Kidney (tissue), 14 donors: ENCODE results near the gene SLX4. TPM values are rescaled to one million over a fixed set of nuclear protein-coding genes. Genes with fewer than 3 reads are reported as not detected.

Experiments used
- DNase-seq, 5 donors: peaks; one replicate each; pipeline ENCODE4 v3.0.0-alpha.2; 2013 to 2020
- FAIRE-seq: peaks from 2 replicates; lab custom pipeline; 2012; peaks lifted over from hg19 to GRCh38; lab: Jason Lieb, UNC
- H3K27ac ChIP-seq, 2 donors: one replicate each; pipeline ENCODE4 v1.7.0; 2013; ENCODE audit warnings: low read depth in 2 of 2, low read length in 2 of 2, inconsistent platforms in 1 of 2
- H3K27me3 ChIP-seq: one replicate; pipeline ENCODE4 v1.7.1; 2013; ENCODE audit warnings: low read length, inconsistent platforms; ENCODE audit not compliant: control insufficient read depth, insufficient read depth
- H3K36me3 ChIP-seq, 3 donors: one replicate each; pipeline versions ENCODE4 v1.7.0 to v1.7.1; 2013; ENCODE audit warnings: low read length in 3 of 3, control low read depth in 1 of 3, inconsistent platforms in 1 of 3; ENCODE audit not compliant: insufficient read depth in 3 of 3, control insufficient read depth in 2 of 3
- H3K4me1 ChIP-seq, 3 donors: one replicate each; pipeline versions ENCODE4 v1.7.0 to v1.7.1; 2013; ENCODE audit warnings: low read length in 3 of 3, inconsistent platforms in 1 of 3, low read depth in 1 of 3; ENCODE audit not compliant: control insufficient read depth in 2 of 3, insufficient read depth in 2 of 3
- H3K4me3 ChIP-seq, 3 donors: one replicate each; pipeline versions ENCODE4 v1.7.0 to v1.8.1; 2013; ENCODE audit warnings: low read length in 3 of 3, control low read depth in 1 of 3, inconsistent platforms in 1 of 3
- H3K9ac ChIP-seq, 3 donors: one replicate each; pipeline versions ENCODE4 v1.7.0 to v1.7.1; 2013; ENCODE audit warnings: low read length in 3 of 3, control low read depth in 1 of 3, inconsistent platforms in 1 of 3
- H3K9me3 ChIP-seq, 3 donors: one replicate each; pipeline versions ENCODE4 v1.7.0 to v1.7.1; 2013; ENCODE audit warnings: low read length in 3 of 3, control low read depth in 1 of 3, inconsistent platforms in 1 of 3; ENCODE audit not compliant: control insufficient read depth in 2 of 3, insufficient read depth in 1 of 3
- CTCF ChIP-seq: IDR thresholded peaks from 3 replicates; pipeline ENCODE4 v1.5.1; 2012; ENCODE audit warnings: mild to moderate bottlenecking, moderate library complexity, borderline replicate concordance; ENCODE audit not compliant: insufficient read depth; ENCODE audit errors: extremely low read depth
- intact Hi-C: fragments of 100-400 bp; cut with DNase I; formaldehyde crosslinking; loops from one replicate; pipeline ENCODE4 v1.11.1; 2022
- polyA plus RNA-seq: library from polyadenylated mRNA; stranded (reverse); fragments of 350-450 nt; fragmentation: Illumina TruSeq; extraction: RNeasy Lipid Tissue Mini Kit (QIAGEN cat#74804); gene quantifications from one replicate; pipeline ENCODE4 v1.2.3, GENCODE V29; 2014; ENCODE audit warnings: low read depth, low replicate concordance; ENCODE audit not compliant: insufficient read depth
- total RNA-seq: library from RNA; stranded (reverse); fragmentation: NEBNext Ultra II Directional; extraction: Animal tissue kit (Norgen Biotek cat#: 25700); gene quantifications from one replicate; pipeline ENCODE4 v1.2.1, GENCODE V29; 2021
- donor health status: control.
- donor health status: control.
- donor health status: control.
- donor health status: control.
- donor health status: control.
- donor health status: DM: yes; HTN: yes; CAD: no.
- donor health status: Normal renal cell carcinoma (clear cell type).

The SLX4 gene
- total and polyA plus RNA-seq, 2 donors from 2014 or later: 1.0 to 4.8 TPM

GRCh38 chr16:3589991-3590701, 21.3 kb downstream of the SLX4 start:
- Histone ChIP-seq H3K4me3 (no peak overlapping the region), H3K36me3 (no peaks in the 10 kb centered on the region), H3K4me1 (no peaks in the 10 kb centered on the region), H3K27ac (no peak overlapping the region), H3K27me3 (no peaks in the 10 kb centered on the region), H3K9ac (no peak overlapping the region), H3K9me3 (no peaks in the 10 kb centered on the region)
- DNase-seq (peak in 1 of 5 donors; percentile 50), FAIRE-seq (no peak)
- TF ChIP-seq CTCF: no peak
- intact Hi-C loops: no loop called here

- no peak overlapping the region for H3K9ac ChIP-seq
- no peak for FAIRE-seq
These were observed 21.9 kb downstream of the SLX4 start for GRCh38 chr16:3589441-3589921.

GRCh38 chr16:3589001-3589400, 22.4 kb downstream of the SLX4 start:
- Histone ChIP-seq H3K4me1 (no peaks in the 10 kb centered on the region), H3K4me3 (no peak overlapping the region), H3K36me3 (no peaks in the 10 kb centered on the region), H3K9me3 (no peaks in the 10 kb centered on the region), H3K27ac (no peak overlapping the region), H3K27me3 (no peaks in the 10 kb centered on the region), H3K9ac (no peak overlapping the region)
- DNase-seq: no peak
- TF ChIP-seq CTCF: no peak
- intact Hi-C loops: no loop called here
- FAIRE-seq: no peak

More at GRCh38 chr16:3589441-3589921, 21.9 kb downstream of the SLX4 start:
- no peaks in the 10 kb centered on the region for H3K4me1 ChIP-seq
- intact Hi-C loops: no loop called here
- no peaks in the 10 kb centered on the region for H3K27me3 ChIP-seq
- no peaks in the 10 kb centered on the region for H3K36me3 ChIP-seq
- TF ChIP-seq CTCF: no peak
- H3K4me3 ChIP-seq: no peak overlapping the region
- H3K9me3 ChIP-seq: no peaks in the 10 kb centered on the region
- no peak overlapping the region for H3K27ac ChIP-seq
- DNase-seq: peak in 1 of 5 donors; percentile 70
